Neuronal stem cell (in vitro differentiated cells): ENCODE results near the gene BCL11B.
A peak's percentile ranks its signal among the peaks of the same experiment; 100 is the strongest.

Source experiments
- DNase-seq: peaks from one replicate; pipeline ENCODE4 v3.0.0-alpha.2; 2013; ENCODE audit warnings: low spot score
- H2AFZ ChIP-seq: one replicate; pipeline ENCODE4 v1.6.1; 2013; ENCODE audit warnings: mild to moderate bottlenecking, low read length, inconsistent platforms
- H2AK5ac ChIP-seq: 2 replicates; pipeline ENCODE4 v1.6.1; 2013; ENCODE audit warnings: low read depth, mild to moderate bottlenecking, inconsistent platforms, low read length, moderate library complexity, mixed read lengths
- H2BK120ac ChIP-seq: 2 replicates; pipeline ENCODE4 v1.6.1; 2013; ENCODE audit warnings: low read depth, mild to moderate bottlenecking, inconsistent platforms, low read length, moderate library complexity, mixed read lengths
- H2BK12ac ChIP-seq: one replicate; pipeline ENCODE4 v1.6.1; 2013; ENCODE audit warnings: low read length, inconsistent platforms
- H2BK15ac ChIP-seq: 2 replicates; pipeline ENCODE4 v1.6.1; 2013; ENCODE audit warnings: mild to moderate bottlenecking, low read length, inconsistent platforms, mixed read lengths
- H2BK5ac ChIP-seq: one replicate; pipeline ENCODE4 v1.6.1; 2013; ENCODE audit warnings: inconsistent platforms, mild to moderate bottlenecking, low read length, moderate library complexity
- H3K14ac ChIP-seq: one replicate; pipeline ENCODE4 v1.6.1; 2013; ENCODE audit warnings: low read length, inconsistent platforms
- H3K18ac ChIP-seq: 2 replicates; pipeline ENCODE4 v1.6.1; 2013; ENCODE audit warnings: low read length, inconsistent platforms
- H3K23ac ChIP-seq: 2 replicates; pipeline ENCODE4 v1.6.1; 2013; ENCODE audit warnings: low read depth, mild to moderate bottlenecking, mixed read lengths, low read length, inconsistent platforms; ENCODE audit not compliant: poor library complexity
- H3K27ac ChIP-seq: replicated peaks from 3 replicates; pipeline ENCODE4 v1.5.1; 2013; ENCODE audit warnings: low read length, inconsistent platforms
- H3K27me3 ChIP-seq, 3 experiments: 2 replicates each; pipeline ENCODE4 v1.6.1; 2013; ENCODE audit warnings: low read length in 3 of 3, mild to moderate bottlenecking in 2 of 3, inconsistent platforms in 1 of 3, low read depth in 1 of 3, mixed read lengths in 1 of 3, moderate library complexity in 1 of 3; ENCODE audit not compliant: control insufficient read depth in 3 of 3, insufficient read depth in 3 of 3
- H3K36me3 ChIP-seq, 2 donors: replicated peaks in 1 of 2; 2 replicates each; pipeline ENCODE4 v1.6.1; 2013; ENCODE audit warnings: low read length in 2 of 2; ENCODE audit not compliant: control insufficient read depth in 2 of 2, insufficient read depth in 2 of 2
- H3K4ac ChIP-seq: 2 replicates; pipeline ENCODE4 v1.6.1; 2013; ENCODE audit warnings: inconsistent platforms, mild to moderate bottlenecking, low read length, moderate library complexity
- H3K4me1 ChIP-seq, 2 donors: 1 replicate in 1 of 2; 2 replicates in 1 of 2; pipeline ENCODE4 v1.6.1; 2013; ENCODE audit warnings: low read length in 2 of 2, low read depth in 1 of 2; ENCODE audit not compliant: control insufficient read depth in 2 of 2, insufficient read depth in 1 of 2
- H3K4me2 ChIP-seq: one replicate; pipeline ENCODE4 v1.6.1; 2013; ENCODE audit warnings: mild to moderate bottlenecking, low read length, inconsistent platforms; ENCODE audit not compliant: insufficient read depth, poor library complexity, severe bottlenecking
- H3K4me3 ChIP-seq, 2 donors: 2 replicates each; pipeline ENCODE4 v1.5.1; 2013; ENCODE audit warnings: low read length in 2 of 2, mild to moderate bottlenecking in 2 of 2, inconsistent platforms in 1 of 2, moderate library complexity in 1 of 2
- H3K79me1 ChIP-seq: one replicate; pipeline ENCODE4 v1.6.1; 2013; ENCODE audit warnings: low read depth, mild to moderate bottlenecking, inconsistent platforms, low read length, moderate library complexity
- H3K9ac ChIP-seq: one replicate; pipeline ENCODE4 v1.6.1; 2013; ENCODE audit warnings: mild to moderate bottlenecking, low read depth, low read length, inconsistent platforms; ENCODE audit not compliant: poor library complexity
- H3K9me3 ChIP-seq, 2 donors: replicated peaks in 1 of 2; 2 replicates each; pipeline versions ENCODE3 to v1.6.1; 2013; ENCODE audit warnings: low read length in 2 of 2, mild to moderate bottlenecking in 2 of 2, inconsistent platforms in 1 of 2, low read depth in 1 of 2, mixed read lengths in 1 of 2, moderate library complexity in 1 of 2; ENCODE audit not compliant: control insufficient read depth in 2 of 2, insufficient read depth in 1 of 2
- H4K8ac ChIP-seq: one replicate; pipeline ENCODE4 v1.6.1; 2013; ENCODE audit warnings: low read depth, mild to moderate bottlenecking, inconsistent platforms, low read length, moderate library complexity
- H4K91ac ChIP-seq: one replicate; pipeline ENCODE4 v1.6.1; 2013; ENCODE audit warnings: low read length, low read depth, mild to moderate bottlenecking, inconsistent platforms; ENCODE audit not compliant: poor library complexity
- WGBS, 2 donors: extraction: QIAGEN DNeasy Blood & Tissue Kit; methylation state at CpG; one replicate each; pipeline ENCODE4 v1.1.7; 2013; ENCODE audit warnings: missing lambda C conversion rate in 2 of 2, mixed read lengths in 1 of 2; ENCODE audit not compliant: insufficient read length in 2 of 2, insufficient replicate concordance in 1 of 2; ENCODE audit errors: extremely low coverage in 2 of 2; 5-methylcytosine and 5-hydroxymethylcytosine counted together

The BCL11B gene

DNA sequence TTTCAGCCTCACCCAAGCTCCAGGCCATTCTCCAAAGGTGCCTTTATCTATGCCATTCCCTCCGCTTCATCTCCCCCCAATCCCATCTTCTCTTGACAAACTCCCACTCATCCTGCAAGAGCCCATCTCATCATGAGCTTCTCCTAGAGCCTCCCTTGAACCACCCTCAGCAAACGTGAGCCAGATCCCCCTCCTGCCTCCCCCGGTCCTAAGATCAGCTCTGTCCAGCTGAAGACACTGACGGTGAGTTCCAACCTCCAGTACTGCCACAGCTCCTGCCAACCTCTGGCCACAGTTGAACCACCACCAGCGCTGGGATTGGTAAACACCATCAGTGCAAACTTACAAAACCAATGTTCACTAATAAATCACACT is 124.6 kb downstream of the BCL11B start:
- DNase-seq, result no peak
- no peak overlapping the region for H3K27ac ChIP-seq
- no peak overlapping the region for H3K4me2 ChIP-seq
- no peaks in the 10 kb centered on the region for H3K9me3 ChIP-seq
- no peak overlapping the region for H2BK120ac ChIP-seq
- peaks cover 0 to 10% (median 0%) of the 10 kb centered on the region in 3 experiments for H3K27me3 ChIP-seq
- no peak overlapping the region for H2AK5ac ChIP-seq
- H2BK5ac ChIP-seq, result peak overlapping the region; percentile 24
- H3K79me1 ChIP-seq, result no peaks in the 10 kb centered on the region
- H3K4ac ChIP-seq, result no peak overlapping the region
- H3K36me3 ChIP-seq, result no peaks in the 10 kb centered on the region
- no peak overlapping the region for H4K8ac ChIP-seq
- H3K9ac ChIP-seq, result no peak overlapping the region
- H4K91ac ChIP-seq, result no peak overlapping the region
- H3K4me3 ChIP-seq, result no peak overlapping the region
- no peak overlapping the region for H2BK15ac ChIP-seq
- no peaks in the 10 kb centered on the region for H3K4me1 ChIP-seq
- no peak overlapping the region for H3K14ac ChIP-seq
- no peak overlapping the region for H2AFZ ChIP-seq
- no peak overlapping the region for H3K23ac ChIP-seq
- no peak overlapping the region for H3K18ac ChIP-seq
- peak overlapping the region; percentile 41 for H2BK12ac ChIP-seq
- WGBS, 2 donors, result no CpG with 5 or more reads among the region's 5 CpGs

DNA sequence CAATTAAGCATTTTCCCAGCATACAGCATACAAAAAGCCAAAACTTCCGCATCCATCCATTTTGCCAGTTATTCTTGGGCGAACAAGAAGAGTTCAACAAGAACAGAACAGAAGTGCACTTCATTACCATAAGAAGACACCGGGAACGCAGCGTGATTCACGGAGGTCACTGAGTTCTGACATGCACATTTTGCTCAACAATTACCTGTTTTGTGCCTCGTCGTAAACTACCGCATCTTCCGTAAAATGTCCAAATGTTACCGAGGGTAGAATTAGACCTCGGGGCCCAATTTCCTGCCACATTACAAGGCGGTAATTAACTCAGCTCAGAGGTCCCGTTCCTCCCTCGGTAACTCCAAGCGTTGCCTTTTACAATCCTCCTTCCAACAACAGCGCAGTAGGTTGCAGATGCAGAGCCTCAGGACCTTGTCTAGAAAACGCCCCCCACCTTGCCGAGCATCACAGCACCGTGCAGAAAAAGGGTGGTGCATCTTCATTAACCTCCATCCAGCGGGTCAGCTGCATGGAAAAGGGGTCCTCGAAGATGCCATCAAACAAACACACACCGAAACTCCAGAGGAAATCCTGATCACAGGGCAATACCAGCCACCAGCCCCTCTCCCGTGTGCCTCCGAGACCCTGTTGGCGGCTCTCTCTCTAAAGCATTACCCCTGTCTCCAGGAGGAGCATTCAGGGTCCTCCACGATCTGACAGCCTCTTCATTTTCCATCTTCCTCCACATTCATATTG is 125.2 kb downstream of the BCL11B start:
- Histone ChIP-seq H3K4ac (no peak overlapping the region), H2BK12ac (no peak overlapping the region), H3K9me3 (no peaks in the 10 kb centered on the region), H3K23ac (no peak overlapping the region), H2BK15ac (no peak overlapping the region), H3K79me1 (no peaks in the 10 kb centered on the region), H3K27me3 (peaks cover 0 to 10% (median 0%) of the 10 kb centered on the region in 3 experiments), H3K4me2 (no peak overlapping the region), H4K91ac (no peak overlapping the region), H3K14ac (no peak overlapping the region), H2BK5ac (peak overlapping the region; percentile 24), H2AFZ (no peak overlapping the region), H3K9ac (no peak overlapping the region), H3K27ac (no peak overlapping the region), H3K4me3 (no peak overlapping the region), H3K18ac (no peak overlapping the region), H2BK120ac (no peak overlapping the region), H2AK5ac (no peak overlapping the region), H3K36me3 (no peaks in the 10 kb centered on the region), H3K4me1 (no peaks in the 10 kb centered on the region), H4K8ac (no peak overlapping the region)
- WGBS, 2 donors, result no CpG with 5 or more reads among the region's 27 CpGs
- DNase-seq, result no peak

DNA sequence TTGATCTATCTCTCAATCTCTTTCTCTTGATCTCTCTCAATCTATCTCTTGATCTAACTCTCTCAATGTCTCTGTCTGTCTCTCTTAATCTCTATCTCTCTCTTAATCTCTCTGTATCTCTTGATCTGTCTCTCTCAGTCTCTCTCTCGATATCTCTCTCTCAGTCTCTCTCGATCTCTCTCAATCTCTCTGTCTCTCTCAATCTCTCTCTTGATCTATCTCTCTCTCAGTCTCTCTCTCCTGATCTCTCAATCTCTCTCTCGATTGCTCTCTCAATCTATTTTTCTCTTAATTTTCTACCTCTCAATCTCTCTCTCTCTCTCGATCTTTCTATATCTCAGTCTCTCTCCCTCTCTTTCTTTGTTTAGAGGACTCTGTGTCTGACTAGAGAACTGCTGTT is 126.7 kb downstream of the BCL11B start:
- Histone ChIP-seq H2BK15ac (no peak overlapping the region), H3K18ac (no peak overlapping the region), H4K91ac (no peak overlapping the region), H4K8ac (no peak overlapping the region), H3K14ac (no peak overlapping the region), H3K23ac (no peak overlapping the region), H3K79me1 (no peaks in the 10 kb centered on the region), H3K4me2 (no peak overlapping the region), H2AK5ac (no peak overlapping the region), H3K27ac (no peak overlapping the region), H3K4me1 (no peaks in the 10 kb centered on the region), H3K27me3 (peaks cover 0 to 7% (median 0%) of the 10 kb centered on the region in 3 experiments), H2BK5ac (no peak overlapping the region), H2BK120ac (peak overlapping the region; percentile 95), H3K9ac (no peak overlapping the region), H3K4me3 (no peak overlapping the region), H3K9me3 (no peaks in the 10 kb centered on the region), H2BK12ac (no peak overlapping the region), H3K36me3 (no peaks in the 10 kb centered on the region), H3K4ac (no peak overlapping the region), H2AFZ (no peak overlapping the region)
- WGBS, 2 donors, result 100% methylated on average over 1 to 2 of the region's 4 CpGs
- no peak for DNase-seq

DNA sequence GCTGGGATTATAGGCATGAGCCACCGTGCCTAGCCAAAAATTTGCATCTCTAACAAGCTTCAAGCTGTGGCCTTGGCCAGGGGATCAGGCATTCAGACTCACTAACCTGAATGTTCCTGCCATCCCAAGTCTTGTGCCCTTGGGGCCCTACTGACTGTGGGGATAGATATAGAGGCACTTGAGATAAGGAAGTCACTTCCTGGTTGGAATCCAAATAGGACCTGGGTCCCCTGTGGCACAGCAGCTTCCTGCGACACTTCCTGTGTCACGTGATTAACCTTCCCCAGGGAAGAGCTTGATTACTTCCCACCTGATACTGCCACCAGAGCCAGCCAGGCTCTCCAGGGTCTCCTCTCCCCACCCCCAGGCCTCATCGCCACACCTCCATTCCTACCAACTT is 128.2 kb downstream of the BCL11B start:
- Histone ChIP-seq H3K9ac (no peak overlapping the region), H4K8ac (no peak overlapping the region), H3K4ac (no peak overlapping the region), H2AFZ (no peak overlapping the region), H3K27ac (no peak overlapping the region), H2BK120ac (no peak overlapping the region), H4K91ac (no peak overlapping the region), H3K36me3 (no peaks in the 10 kb centered on the region), H3K79me1 (no peaks in the 10 kb centered on the region), H2BK15ac (no peak overlapping the region), H3K14ac (no peak overlapping the region), H3K27me3 (peaks cover 0 to 7% (median 0%) of the 10 kb centered on the region in 3 experiments), H3K4me1 (no peaks in the 10 kb centered on the region), H3K18ac (peak overlapping the region; percentile 35), H3K4me2 (no peak overlapping the region), H3K9me3 (no peaks in the 10 kb centered on the region), H3K4me3 (no peak overlapping the region), H2BK12ac (no peak overlapping the region), H3K23ac (no peak overlapping the region), H2AK5ac (no peak overlapping the region), H2BK5ac (no peak overlapping the region)
- DNase-seq, result no peak
- WGBS, 2 donors, result no CpG with 5 or more reads among the region's 4 CpGs
